ENCODE measurements around the gene CACNA1F.

Gene CACNA1F

DNA sequence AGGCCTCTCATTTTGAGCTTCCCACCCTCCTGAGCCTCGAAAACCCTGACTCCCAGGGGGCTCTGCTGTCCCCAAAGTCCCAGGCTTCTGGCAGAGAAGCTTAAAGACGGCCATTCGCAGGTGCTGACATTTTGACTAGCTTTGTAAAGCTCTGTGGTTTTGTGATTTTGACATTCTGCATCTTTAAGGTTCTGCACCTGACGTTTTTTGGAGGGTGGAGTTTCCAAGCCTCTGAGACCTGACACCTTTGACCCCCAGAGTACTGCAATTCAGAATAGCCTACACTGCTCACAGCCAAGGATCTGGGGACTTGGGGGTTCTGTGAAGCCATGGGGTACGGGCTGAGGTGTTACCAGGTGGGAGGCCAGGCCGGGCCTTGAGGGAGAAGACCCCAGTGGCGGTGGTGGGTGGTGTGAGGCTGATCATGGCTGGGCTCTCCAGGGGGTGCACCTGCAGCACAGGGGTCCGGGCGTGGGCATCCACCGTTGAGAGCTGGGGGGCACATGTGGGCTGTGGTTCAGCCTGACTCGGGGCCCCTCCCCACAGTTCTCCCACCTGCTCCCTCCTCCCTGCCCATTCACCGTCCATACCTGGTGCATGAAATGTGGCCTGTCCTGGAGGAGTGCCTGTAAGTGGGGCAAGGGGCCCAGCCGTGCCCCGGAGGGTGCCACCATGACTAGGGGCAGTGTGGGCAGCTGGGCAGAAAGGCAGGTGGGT is 24.1 kb upstream of the CACNA1F start:
- DNase-seq: no peak

GRCh38 chrX:49256268-49256995 is 23.3 kb upstream of the CACNA1F start:
- no peak for DNase-seq

GRCh38 chrX:49254639-49255038 is 21.5 kb upstream of the CACNA1F start:
- no peak for DNase-seq

- DNase-seq: no peak
These were observed 18.2 kb upstream of the CACNA1F start for GRCh38 chrX:49251325-49251724.

- DNase-seq: no peak
These were observed 17.4 kb upstream of the CACNA1F start for GRCh38 chrX:49250578-49250977.

GRCh38 chrX:49250066-49250465 is 16.9 kb upstream of the CACNA1F start:
- no peak for DNase-seq

DNA sequence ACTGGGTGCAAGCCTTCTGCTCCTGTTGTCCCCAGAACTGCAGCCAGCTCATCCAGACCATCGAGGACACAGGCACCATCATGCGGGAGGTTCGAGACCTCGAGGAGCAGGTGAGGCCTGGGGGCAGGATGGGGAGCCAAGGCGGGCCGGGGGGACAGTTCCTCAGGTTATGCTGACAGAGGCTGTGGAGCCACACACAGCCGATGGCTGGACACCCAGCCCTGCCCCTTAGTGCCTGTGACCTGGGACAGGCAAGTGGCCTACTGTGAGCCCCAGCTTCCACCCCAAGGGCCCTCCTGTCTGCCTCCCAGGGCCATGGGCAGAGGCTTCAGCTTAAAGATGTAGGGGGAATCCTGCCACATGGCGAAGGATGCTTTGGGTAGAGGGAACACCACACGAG is 16.5 kb upstream of the CACNA1F start:
- no peak for DNase-seq

- DNase-seq: no peak
These were observed 15.9 kb upstream of the CACNA1F start for GRCh38 chrX:49249071-49249470.

GRCh38 chrX:49247916-49248811 is 15.0 kb upstream of the CACNA1F start:
- DNase-seq: no peak

DNA sequence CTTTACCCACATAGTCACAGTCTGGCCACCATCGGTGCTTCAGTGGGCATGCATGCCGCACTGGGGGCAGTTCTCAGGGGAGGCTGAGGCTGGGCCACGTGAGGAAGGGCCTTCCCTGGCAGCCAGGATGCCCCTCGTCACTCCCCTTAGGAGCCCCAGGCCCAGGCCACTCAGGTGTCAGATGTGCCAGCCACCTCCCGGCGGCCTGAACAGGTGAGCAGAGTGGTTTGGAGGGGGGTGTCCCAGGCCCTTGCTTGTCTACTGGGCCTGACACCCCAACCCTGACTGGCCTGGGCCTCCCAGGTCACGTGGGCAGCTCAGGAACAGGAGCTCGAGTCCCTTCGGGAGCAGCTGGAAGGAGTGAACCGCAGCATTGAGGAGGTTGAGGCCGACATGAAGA is 14.2 kb upstream of the CACNA1F start:
- DNase-seq: no peak

DNA sequence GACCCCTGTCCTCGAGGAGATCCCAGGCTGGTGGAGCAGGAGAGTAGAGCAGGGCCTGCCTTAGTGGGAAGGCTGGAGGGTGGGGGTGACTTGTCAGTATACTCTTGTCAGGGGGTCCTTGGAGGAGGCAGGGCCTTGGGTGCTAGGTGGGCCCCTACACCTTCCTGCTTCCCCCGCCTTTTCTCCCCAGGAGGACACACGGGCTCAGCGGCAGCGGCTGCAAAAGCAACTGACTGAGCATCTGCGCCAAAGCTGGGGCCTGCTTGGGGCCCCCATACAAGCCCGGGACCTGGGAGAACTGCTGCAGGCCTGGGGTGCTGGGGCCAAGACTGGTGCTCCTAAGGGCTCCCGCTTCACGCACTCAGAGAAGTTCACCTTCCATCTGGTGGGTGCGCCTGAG is 13.4 kb upstream of the CACNA1F start:
- no peak for DNase-seq

- DNase-seq: no peak
These were observed 11.1 kb upstream of the CACNA1F start for GRCh38 chrX:49244207-49244606.

GRCh38 chrX:49243166-49243565 is 10.0 kb upstream of the CACNA1F start:
- no peak for DNase-seq

- DNase-seq: no peak
These were observed 9.5 kb upstream of the CACNA1F start for GRCh38 chrX:49242545-49243066.

DNA sequence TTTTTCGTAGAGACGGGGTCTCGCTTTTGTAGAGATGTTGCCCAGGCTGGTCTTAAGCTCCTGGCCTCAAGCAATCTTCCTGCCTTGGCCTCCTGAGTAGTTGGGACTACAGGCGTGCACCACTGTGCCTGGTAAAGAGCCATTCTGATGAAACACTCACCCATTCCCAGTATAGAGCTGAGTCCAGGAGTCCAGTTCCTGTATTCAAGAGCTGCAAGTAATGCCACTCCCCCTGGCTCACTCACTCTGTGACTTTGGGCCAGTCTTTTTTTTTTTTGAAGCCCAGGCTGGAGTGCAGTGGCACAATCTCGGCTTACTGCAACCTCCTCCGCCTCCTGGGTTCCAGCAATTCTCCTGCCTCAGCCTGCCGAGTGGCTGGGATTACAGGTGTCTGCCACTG is 5.6 kb upstream of the CACNA1F start:
- DNase-seq: no peak

DNA sequence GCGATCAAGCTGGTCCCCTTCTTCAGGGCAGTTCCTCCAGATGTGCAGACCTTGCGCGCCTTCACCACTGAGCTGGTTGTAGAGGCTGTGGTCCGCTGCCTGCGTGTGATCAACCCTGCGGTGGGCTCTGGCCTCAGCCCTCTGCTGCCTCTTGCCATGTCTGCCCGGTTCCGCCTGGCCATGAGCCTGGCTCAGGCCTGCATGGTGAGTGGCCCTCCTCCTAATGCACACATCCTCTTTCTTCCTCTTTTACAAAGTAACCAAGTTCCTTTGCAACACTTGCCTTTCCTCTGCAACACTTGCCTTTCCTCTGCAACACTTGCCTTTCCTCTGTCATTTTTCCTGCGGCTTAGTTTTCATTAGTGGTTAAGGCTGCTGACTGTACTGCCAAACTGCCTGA is 3.9 kb upstream of the CACNA1F start:
- DNase-seq: no peak

GRCh38 chrX:49233887-49234555 is 881 bp upstream of the CACNA1F start:
- no peak for DNase-seq

- no peak for DNase-seq
These were observed 615 bp downstream of the CACNA1F start for GRCh38 chrX:49232525-49232924.

GRCh38 chrX:49231333-49232000 is 1.7 kb downstream of the CACNA1F start:
- DNase-seq: no peak

DNA sequence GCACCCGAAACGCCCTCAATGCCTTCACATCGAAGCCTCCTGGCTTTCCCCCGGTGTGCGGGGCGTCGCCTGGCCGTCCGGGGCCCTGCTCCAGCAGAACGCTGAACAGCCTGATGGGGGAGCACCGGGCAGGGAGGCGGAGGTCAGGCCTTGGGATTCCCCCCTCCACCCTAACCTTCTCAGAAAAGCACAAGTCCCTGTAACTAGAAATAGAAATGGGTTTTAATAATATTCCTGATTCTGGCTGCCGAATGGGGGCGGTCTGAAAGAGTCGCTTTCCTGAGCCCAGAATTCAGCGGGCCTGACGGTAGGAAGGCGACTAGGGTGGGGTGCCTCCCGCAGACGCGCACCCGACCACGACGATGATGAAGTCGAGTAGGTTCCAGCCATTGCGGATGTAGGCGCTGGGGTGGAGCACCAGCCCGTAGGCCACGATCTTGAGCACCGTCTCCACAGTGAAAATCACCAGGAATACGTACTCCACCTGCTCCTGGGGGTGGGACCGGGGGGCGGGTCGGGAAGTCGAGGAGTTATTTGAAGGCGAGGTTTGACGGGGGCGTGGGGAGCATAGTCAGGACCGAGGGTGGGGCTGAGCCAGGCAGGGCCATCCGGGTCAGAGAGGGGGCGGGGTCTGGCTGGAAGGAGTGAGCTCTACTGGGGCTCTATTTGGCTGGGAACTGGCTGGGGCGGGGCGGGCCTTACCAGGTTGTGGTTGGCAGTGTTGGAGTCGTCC is 2.5 kb downstream of the CACNA1F start:
- peak; percentile 7 for DNase-seq

- no peak for DNase-seq
These were observed 5.0 kb downstream of the CACNA1F start for GRCh38 chrX:49228185-49228584.

GRCh38 chrX:49227726-49228125 is 5.4 kb downstream of the CACNA1F start:
- no peak for DNase-seq
